C4-2B (cell line): ENCODE measurements around the gene DUOXA2.

ENCODE experiments used
- CTCF ChIP-seq: fragments of 450-650 bp; conservative IDR thresholded peaks from 2 replicates; pipeline ENCODE4 v1.5.1; 2017; ENCODE audit warnings: mild to moderate bottlenecking
- ZFX ChIP-seq: fragments of 450-650 bp; IDR thresholded peaks from 2 replicates; pipeline ENCODE4 v1.6.1; 2017

- no peak for TF ChIP-seq CTCF
- no peak for TF ChIP-seq ZFX
These were observed 15.0 kb downstream of the DUOXA2 start for GRCh38 chr15:45128971-45129639.
